GM19395 (cell line): ENCODE results near the gene FHL3.
A peak's percentile ranks its signal among the peaks of the same experiment; 100 is the strongest.

Experiments used
- ATAC-seq: cut with Tn5 transposase; IDR thresholded peaks from one replicate; pipeline ENCODE4 v1.9.1; 2021; ENCODE audit warnings: mild to moderate bottlenecking, moderate library complexity; ENCODE audit not compliant: unreplicated experiment

Gene FHL3

GRCh38 chr1:38014724-38015424 lies 9.6 kb upstream of the FHL3 start:
- no peak for ATAC-seq

- no peak for ATAC-seq
Observed at GRCh38 chr1:38014171-38014570, 8.9 kb upstream of the FHL3 start.

GRCh38 chr1:38013227-38013622 lies 7.9 kb upstream of the FHL3 start:
- no peak for ATAC-seq

- ATAC-seq = peak; percentile 96
Observed at GRCh38 chr1:38012363-38013226, 7.3 kb upstream of the FHL3 start, which contains the start of gene UTP11. TSS of gene UTP11 (plus strand) at chr1:38012734. CDS start at chr1:38012803, 69 bp downstream.

- ATAC-seq = no peak
Observed at GRCh38 chr1:38009841-38010180, 4.5 kb upstream of the FHL3 start.

- ATAC-seq = no peak
Observed at GRCh38 chr1:38009088-38009840, 4.0 kb upstream of the FHL3 start.

GRCh38 chr1:38006008-38006828 lies 904 bp upstream of the FHL3 start:
- ATAC-seq = no peak

- no peak for ATAC-seq
Observed at GRCh38 chr1:38004284-38005108, 818 bp downstream of the FHL3 start.

- no peak for ATAC-seq
Observed at GRCh38 chr1:38003261-38004250, 1.8 kb downstream of the FHL3 start.

GRCh38 chr1:38000529-38001455 lies 4.5 kb downstream of the FHL3 start:
- ATAC-seq = no peak

GRCh38 chr1:38000233-38000528 lies 5.1 kb downstream of the FHL3 start:
- no peak for ATAC-seq

- no peak for ATAC-seq
Observed at GRCh38 chr1:37999430-38000232, 5.7 kb downstream of the FHL3 start.

- ATAC-seq = no peak
Observed at GRCh38 chr1:37998913-37999429, 6.3 kb downstream of the FHL3 start.

- no peak for ATAC-seq
Observed at GRCh38 chr1:37998089-37998808, 7.1 kb downstream of the FHL3 start.

- ATAC-seq = no peak
Observed at GRCh38 chr1:37997256-37998088, 7.8 kb downstream of the FHL3 start.
